A549 (cell line): ENCODE results near the gene ANXA3. TPM values are rescaled to one million over a fixed set of nuclear protein-coding genes. Genes with fewer than 3 reads are reported as not detected.
A peak's percentile ranks its signal among the peaks of the same experiment; 100 is the strongest.

Experiments
- ATAC-seq, 2 experiments: fragments of 200-7000 bp in 1 of 2; fragments of >200 bp in 1 of 2; cut with Nextera tagmentation in 1 of 2; cut with Tn5 transposase in 1 of 2; 3 replicates each; pipeline versions ENCODE4 v1.8.0 to v1.9.1; 2018 to 2020; ENCODE audit warnings: mild to moderate bottlenecking in 1 of 2, moderate library complexity in 1 of 2
- CTCF ChIA-PET: fragments of 300-600 bp; sonication (Branson Sonifier 250); formaldehyde crosslinking; extraction: SDS; loops from one replicate; lab custom pipeline; 2021; ENCODE audit warnings: antibody characterized with exemption, inconsistent platforms; lab: Yijun Ruan, JAX
- POLR2A ChIA-PET: fragments of 350-600 bp; formaldehyde crosslinking; extraction: SDS; loops from one replicate; lab custom pipeline; 2021; ENCODE audit warnings: antibody characterized with exemption, inconsistent platforms; lab: Yijun Ruan, JAX
- DNase-seq, 2 experiments: peaks; one replicate each; pipeline versions ENCODE4 v3.0.0 to v3.0.0-alpha.2; 2011 to 2016; ENCODE audit warnings: low read depth in 1 of 2, low spot score in 1 of 2
- FAIRE-seq: peaks from 2 replicates; lab custom pipeline; 2011; peaks lifted over from hg19 to GRCh38; lab: Jason Lieb, UNC
- H3K27ac ChIP-seq, 2 experiments: fragments of >200 bp; sonication (Bioruptor Twin); formaldehyde crosslinking; 3 replicates each; pipeline ENCODE4 v1.5.1; 2016 to 2017
- H3K4me1 ChIP-seq: fragments of >200 bp; sonication (Bioruptor Twin); formaldehyde crosslinking; 3 replicates; pipeline ENCODE4 v1.6.1; 2016
- H3K4me2 ChIP-seq: fragments of >200 bp; sonication (Bioruptor Twin); formaldehyde crosslinking; 3 replicates; pipeline ENCODE4 v1.6.1; 2016
- H3K4me3 ChIP-seq: fragments of >200 bp; sonication (Bioruptor Twin); formaldehyde crosslinking; 3 replicates; pipeline ENCODE4 v1.5.1; 2016
- H3K9me3 ChIP-seq: fragments of >200 bp; sonication (Bioruptor Twin); formaldehyde crosslinking; 3 replicates; pipeline ENCODE4 v1.6.1; 2016
- BHLHE40 ChIP-seq: IDR thresholded peaks from 2 replicates; pipeline ENCODE4 v1.6.1; 2012; ENCODE audit warnings: low read depth, low read length, inconsistent platforms
- CEBPB ChIP-seq, 2 experiments: fragments of >200 bp in 1 of 2; sonication (Bioruptor Twin) in 1 of 2; formaldehyde crosslinking in 1 of 2; IDR thresholded peaks; 2 replicates each; pipeline ENCODE4 v1.6.1; 2012 to 2016
- CHD2 ChIP-seq: fragments of 150-350 bp; IDR thresholded peaks from 2 replicates; pipeline ENCODE4 v1.6.1; 2014; ENCODE audit warnings: low read length; ENCODE audit not compliant: partially characterized antibody
- ESRRA ChIP-seq: fragments of 150-350 bp; IDR thresholded peaks from 2 replicates; pipeline ENCODE4 v1.6.1; 2014; ENCODE audit warnings: mild to moderate bottlenecking, low read length, borderline replicate concordance
- FOSB ChIP-seq: fragments of 250-450 bp; sonication (Bioruptor Pico); IDR thresholded peaks from 2 replicates; pipeline ENCODE4 v1.5.0; 2020; ENCODE audit warnings: mild to moderate bottlenecking, moderate library complexity
- GATA3 ChIP-seq: IDR thresholded peaks from 2 replicates; pipeline ENCODE4 v1.6.1; 2012; ENCODE audit warnings: borderline replicate concordance
- HDAC2 ChIP-seq: fragments of 200-600 bp; sonication (generic); IDR thresholded peaks from 2 replicates; pipeline ENCODE4 v1.6.1; 2016
- HMGXB4 ChIP-seq: fragments of 250-450 bp; sonication (Bioruptor Pico); IDR thresholded peaks from 2 replicates; pipeline ENCODE4 v1.5.0; 2021; ENCODE audit warnings: mild to moderate bottlenecking, moderate library complexity, borderline replicate concordance
- HOXA7 ChIP-seq: fragments of 250-450 bp; sonication (Bioruptor Pico); IDR thresholded peaks from 2 replicates; pipeline ENCODE4 v1.5.0; 2020; ENCODE audit warnings: mild to moderate bottlenecking, moderate library complexity
- HOXB5 ChIP-seq: fragments of 250-450 bp; sonication (Bioruptor Pico); IDR thresholded peaks from 2 replicates; pipeline ENCODE4 v1.5.0; 2020; ENCODE audit warnings: mild to moderate bottlenecking, moderate library complexity
- KDM5A ChIP-seq: fragments of 200-600 bp; sonication (generic); IDR thresholded peaks from 2 replicates; pipeline ENCODE4 v1.6.1; 2016; ENCODE audit warnings: antibody characterized with exemption, mild to moderate bottlenecking
- MAZ ChIP-seq: fragments of 150-350 bp; IDR thresholded peaks from 2 replicates; pipeline ENCODE4 v1.6.1; 2014; ENCODE audit warnings: antibody characterized with exemption, low read depth, low read length, borderline replicate concordance
- MYC ChIP-seq: IDR thresholded peaks from 2 replicates; pipeline ENCODE4 v1.6.1; 2012; ENCODE audit warnings: mild to moderate bottlenecking, inconsistent platforms, low read length, improper control_type of control experiment, borderline replicate concordance
- NPAS2 ChIP-seq: fragments of 250-450 bp; sonication (Bioruptor Pico); IDR thresholded peaks from 2 replicates; pipeline ENCODE4 v1.8.0; 2022; ENCODE audit warnings: mild to moderate bottlenecking, moderate library complexity, borderline replicate concordance
- POLR2AphosphoS2 ChIP-seq: conservative IDR thresholded peaks from 2 replicates; pipeline ENCODE4 v1.6.1; 2012; ENCODE audit warnings: low read length, improper control_type of control experiment, inconsistent platforms
- RAD21 ChIP-seq, 2 experiments: fragments of >200 bp in 1 of 2; sonication (Bioruptor Twin) in 1 of 2; formaldehyde crosslinking in 1 of 2; IDR thresholded peaks in 1 of 2; conservative IDR thresholded peaks in 1 of 2; 2 replicates in 1 of 2; 3 replicates in 1 of 2; pipeline ENCODE4 v1.6.1; 2012 to 2018; ENCODE audit warnings: inconsistent platforms in 1 of 2
- RCOR1 ChIP-seq: fragments of 150-350 bp; IDR thresholded peaks from 2 replicates; pipeline ENCODE4 v1.6.1; 2014; ENCODE audit warnings: antibody characterized with exemption, low read length, low read depth
- RFX5 ChIP-seq: fragments of 450-650 bp; IDR thresholded peaks from 2 replicates; pipeline ENCODE4 v1.7.1; 2014; ENCODE audit warnings: antibody characterized with exemption, mild to moderate bottlenecking, moderate library complexity
- RNF2 ChIP-seq: fragments of 200-600 bp; sonication (generic); IDR thresholded peaks from 2 replicates; pipeline ENCODE4 v1.6.1; 2016; ENCODE audit warnings: low read depth, mild to moderate bottlenecking, antibody characterized with exemption, moderate library complexity, borderline replicate concordance
- SMC3 ChIP-seq: fragments of >200 bp; sonication (Bioruptor Twin); formaldehyde crosslinking; IDR thresholded peaks from 3 replicates; pipeline ENCODE4 v1.6.1; 2018; ENCODE audit warnings: inconsistent platforms
- SREBF2 ChIP-seq: fragments of 450-650 bp; IDR thresholded peaks from 2 replicates; pipeline ENCODE4 v1.6.1; 2014; ENCODE audit warnings: mild to moderate bottlenecking, moderate library complexity
- TP53 ChIP-seq: fragments of 250-450 bp; sonication (Bioruptor Pico); IDR thresholded peaks from 2 replicates; pipeline ENCODE4 v1.5.0; 2021; ENCODE audit warnings: mild to moderate bottlenecking, moderate library complexity
- USF2 ChIP-seq: fragments of 450-650 bp; IDR thresholded peaks from 2 replicates; pipeline ENCODE4 v1.6.1; 2014; ENCODE audit warnings: antibody characterized with exemption
- ZC3H11A ChIP-seq: fragments of 450-650 bp; IDR thresholded peaks from 2 replicates; pipeline ENCODE4 v1.6.1; 2014; ENCODE audit warnings: antibody characterized with exemption, mild to moderate bottlenecking
- ZFP36 ChIP-seq: fragments of 450-650 bp; IDR thresholded peaks from 2 replicates; pipeline ENCODE4 v1.6.1; 2014; ENCODE audit warnings: borderline replicate concordance; ENCODE audit not compliant: partially characterized antibody
- ZNF302 ChIP-seq: fragments of 250-450 bp; sonication (Bioruptor Pico); IDR thresholded peaks from 2 replicates; pipeline ENCODE4 v1.9.0; 2021; ENCODE audit warnings: inconsistent platforms, mild to moderate bottlenecking, moderate library complexity
- WGBS: methylation state at CpG from one replicate; pipeline ENCODE4 v1.1.6; 2017; ENCODE audit errors: missing lambda C conversion rate; 5-methylcytosine and 5-hydroxymethylcytosine counted together
- polyA plus RNA-seq, 4 experiments: library from polyadenylated mRNA; depleted of rRNA in 3 of 4; stranded (reverse); fragments of >200 nt; fragmentation: RNase III in 1 of 4; extraction: RNeasy Plus Mini Kit Qiagen cat#74134 plus additional on column Dnase treatment in 1 of 4; gene quantifications; 2 replicates in 3 of 4; 3 replicates in 1 of 4; pipeline ENCODE4 v1.2.3, GENCODE V29; 2011 to 2017
- TF ChIP-seq, protein P1 (sequence below): fragments of >200 bp; sonication (Bioruptor Twin); formaldehyde crosslinking; IDR thresholded peaks from 3 replicates; pipeline ENCODE4 v1.6.1; 2016
- TF ChIP-seq, protein P2 (sequence below): IDR thresholded peaks from 2 replicates; pipeline ENCODE4 v1.6.1; 2012

Gene ANXA3
- polyA plus RNA-seq, 2 of the 4 experiments (the other 2 are of a cell fraction): 126 to 134 TPM

- Histone ChIP-seq H3K4me1 (peaks cover 86% of the 10 kb centered on the region), H3K4me3 (no peak overlapping the region), H3K9me3 (no peaks in the 10 kb centered on the region), H3K27ac (peak overlapping the region; percentile 81 to 95), H3K4me2 (peak overlapping the region; percentile 13; the same call in 2 of the 3 replicates)
- POLR2A ChIA-PET: no interaction called here
- DNase-seq (no peak), FAIRE-seq (no peak), ATAC-seq (no peak)
- CTCF ChIA-PET: no interaction called here
- no peak for TF ChIP-seq NPAS2 (CRISPR knock-in tag)
- TF ChIP-seq, protein P1, sequence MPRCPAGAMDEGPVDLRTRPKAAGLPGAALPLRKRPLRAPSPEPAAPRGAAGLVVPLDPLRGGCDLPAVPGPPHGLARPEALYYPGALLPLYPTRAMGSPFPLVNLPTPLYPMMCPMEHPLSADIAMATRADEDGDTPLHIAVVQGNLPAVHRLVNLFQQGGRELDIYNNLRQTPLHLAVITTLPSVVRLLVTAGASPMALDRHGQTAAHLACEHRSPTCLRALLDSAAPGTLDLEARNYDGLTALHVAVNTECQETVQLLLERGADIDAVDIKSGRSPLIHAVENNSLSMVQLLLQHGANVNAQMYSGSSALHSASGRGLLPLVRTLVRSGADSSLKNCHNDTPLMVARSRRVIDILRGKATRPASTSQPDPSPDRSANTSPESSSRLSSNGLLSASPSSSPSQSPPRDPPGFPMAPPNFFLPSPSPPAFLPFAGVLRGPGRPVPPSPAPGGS: no peak
- 64% methylated on average over 2 of the region's 2 CpGs for WGBS
Measured at GRCh38 chr4:78557841-78558240, 6.3 kb downstream of the ANXA3 start.

GRCh38 chr4:78558410-78558809, 6.8 kb downstream of the ANXA3 start:
- H3K4me2 ChIP-seq: peak overlapping the region; percentile 13; the same call in 2 of the 3 replicates
- CTCF ChIA-PET: no interaction called here
- no peak for FAIRE-seq
- WGBS: 56% methylated on average over 1 of the region's 1 CpG
- H3K4me3 ChIP-seq: no peak overlapping the region
- POLR2A ChIA-PET: no interaction called here
- TF ChIP-seq ZNF302: no peak
- TF ChIP-seq CEBPB (IDR thresholded peaks at IDR 0.05): 0 out of 4 replicates have a peak, but pooled peaks of 1 of the 2 experiments have one; percentile 24
- TF ChIP-seq, all 56 proteins: peak for 1
- ATAC-seq: no peak
- Histone ChIP-seq H3K4me1 (peaks cover 86% of the 10 kb centered on the region), H3K27ac (peak overlapping the region; percentile 81 to 95), H3K9me3 (no peaks in the 10 kb centered on the region)
- no peak for DNase-seq

GRCh38 chr4:78560296-78560963, 8.9 kb downstream of the ANXA3 start:
- peak in 1 of 2 experiments; percentile 71 for DNase-seq
- WGBS: 43% methylated on average over 2 of the region's 2 CpGs
- H3K4me1 ChIP-seq: peaks cover 97% of the 10 kb centered on the region
- no peak overlapping the region for H3K4me3 ChIP-seq
- H3K4me2 ChIP-seq: peak overlapping the region; percentile 67
- peak; percentile 7 for FAIRE-seq
- peak overlapping the region; percentile 81 to 95 for H3K27ac ChIP-seq
- peak; percentile 77 to 86 for ATAC-seq
- CTCF ChIA-PET: interaction anchor here (0.7 kb wide), 1 partner anchor 11 kb away, joined by 3 read pairs; no protein-coding TSS in a partner anchor
- POLR2A ChIA-PET: interaction anchor here (1.5 kb wide), 1 partner anchor 9 kb away, joined by 6 read pairs; no protein-coding TSS in a partner anchor
- H3K9me3 ChIP-seq: no peaks in the 10 kb centered on the region
- TF ChIP-seq POLR2AphosphoS2 (no peak), BHLHE40 (no peak), CHD2 (no peak), RFX5 (no peak), HDAC2 (no peak), ZFP36 (no peak), SMC3 (no peak), SREBF2 (no peak), HOXA7 (CRISPR knock-in tag) (no peak), RNF2 (no peak), HMGXB4 (no peak), KDM5A (no peak), RAD21 (conservative IDR thresholded peaks at IDR 0.05 in 1 of 2, IDR thresholded peaks at IDR 0.05 in 1 of 2) (0 out of 5 replicates have a peak, but pooled peaks of 1 of the 2 experiments have one; percentile 22), USF2 (no peak), NPAS2 (CRISPR knock-in tag) (no peak), TP53 (CRISPR knock-in tag) (no peak), GATA3 (peak; percentile 84), MYC (no peak), MAZ (no peak), HOXB5 (CRISPR knock-in tag) (no peak), FOSB (CRISPR knock-in tag) (no peak), RCOR1 (no peak), ESRRA (no peak), ZC3H11A (no peak)
- TF ChIP-seq, protein P2, sequence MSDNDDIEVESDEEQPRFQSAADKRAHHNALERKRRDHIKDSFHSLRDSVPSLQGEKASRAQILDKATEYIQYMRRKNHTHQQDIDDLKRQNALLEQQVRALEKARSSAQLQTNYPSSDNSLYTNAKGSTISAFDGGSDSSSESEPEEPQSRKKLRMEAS: peak; percentile 31; the same call in 1 of the 2 replicates
- TF ChIP-seq, protein P1: peak; percentile 29; the same call in 1 of the 3 replicates
